ENCODE measurements around the gene TFCP2L1. TPM values are rescaled to one million over a fixed set of nuclear protein-coding genes. Genes with fewer than 3 reads are reported as not detected.

Gene TFCP2L1
- total RNA-seq, 4 donors from 2014 or later, result 0.20 to 0.63 (median 0.41) TPM

DNA sequence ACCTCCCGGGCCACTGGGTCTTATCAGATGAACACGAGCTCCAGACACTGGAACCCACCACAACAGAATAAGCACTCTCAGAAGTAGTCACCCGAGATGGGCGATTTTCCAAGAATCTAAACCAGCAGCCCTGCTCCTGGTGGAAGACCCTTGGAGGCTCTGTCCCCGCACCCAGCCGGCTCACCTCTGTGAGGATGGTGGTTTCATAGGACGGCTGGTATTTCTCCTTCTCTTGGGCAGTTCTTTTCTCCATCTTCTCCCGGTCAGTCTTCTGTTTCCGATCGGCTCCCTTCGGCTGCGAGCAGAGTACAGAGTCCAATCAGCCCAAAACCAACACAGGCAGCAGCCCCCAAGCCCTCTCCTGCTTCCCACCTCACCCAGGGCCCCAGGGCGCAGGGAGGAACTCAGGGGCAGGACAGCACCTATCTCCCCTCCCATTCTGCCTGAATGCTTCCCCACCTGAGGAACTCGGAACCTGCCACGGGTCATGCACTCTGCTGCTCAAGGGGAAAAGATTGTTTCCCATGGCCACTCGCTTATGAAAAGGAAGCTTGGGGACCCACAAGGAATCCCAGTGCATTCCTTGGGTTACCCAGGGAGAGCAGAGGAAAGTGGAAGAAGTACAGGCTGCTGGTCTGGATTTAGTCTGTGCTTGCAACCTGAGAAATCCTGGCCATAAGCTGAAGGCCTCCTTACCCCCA, 42.7 kb downstream of the TFCP2L1 start:
- Histone ChIP-seq H3K4me1 (no peaks in the 10 kb centered on the region), H3K9me3 (no peaks in the 10 kb centered on the region), H3K27ac (no peak overlapping the region), H3K4me3 (no peak overlapping the region), H3K27me3 (no peaks in the 10 kb centered on the region), H3K36me3 (no peaks in the 10 kb centered on the region)
- 83 to 87% methylated on average over 16 of the region's 16 CpGs for WGBS, 2 donors
- DNase-seq (ENCODE audit: low spot score in 2 of 2), result no peak
- TF ChIP-seq POLR2A (IDR thresholded peaks at IDR 0.05), result no peak
- no peak for TF ChIP-seq EP300 (IDR thresholded peaks at IDR 0.05)
- TF ChIP-seq, protein P1, sequence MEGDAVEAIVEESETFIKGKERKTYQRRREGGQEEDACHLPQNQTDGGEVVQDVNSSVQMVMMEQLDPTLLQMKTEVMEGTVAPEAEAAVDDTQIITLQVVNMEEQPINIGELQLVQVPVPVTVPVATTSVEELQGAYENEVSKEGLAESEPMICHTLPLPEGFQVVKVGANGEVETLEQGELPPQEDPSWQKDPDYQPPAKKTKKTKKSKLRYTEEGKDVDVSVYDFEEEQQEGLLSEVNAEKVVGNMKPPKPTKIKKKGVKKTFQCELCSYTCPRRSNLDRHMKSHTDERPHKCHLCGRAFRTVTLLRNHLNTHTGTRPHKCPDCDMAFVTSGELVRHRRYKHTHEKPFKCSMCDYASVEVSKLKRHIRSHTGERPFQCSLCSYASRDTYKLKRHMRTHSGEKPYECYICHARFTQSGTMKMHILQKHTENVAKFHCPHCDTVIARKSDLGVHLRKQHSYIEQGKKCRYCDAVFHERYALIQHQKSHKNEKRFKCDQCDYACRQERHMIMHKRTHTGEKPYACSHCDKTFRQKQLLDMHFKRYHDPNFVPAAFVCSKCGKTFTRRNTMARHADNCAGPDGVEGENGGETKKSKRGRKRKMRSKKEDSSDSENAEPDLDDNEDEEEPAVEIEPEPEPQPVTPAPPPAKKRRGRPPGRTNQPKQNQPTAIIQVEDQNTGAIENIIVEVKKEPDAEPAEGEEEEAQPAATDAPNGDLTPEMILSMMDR (IDR thresholded peaks at IDR 0.05), result no peak

DNA sequence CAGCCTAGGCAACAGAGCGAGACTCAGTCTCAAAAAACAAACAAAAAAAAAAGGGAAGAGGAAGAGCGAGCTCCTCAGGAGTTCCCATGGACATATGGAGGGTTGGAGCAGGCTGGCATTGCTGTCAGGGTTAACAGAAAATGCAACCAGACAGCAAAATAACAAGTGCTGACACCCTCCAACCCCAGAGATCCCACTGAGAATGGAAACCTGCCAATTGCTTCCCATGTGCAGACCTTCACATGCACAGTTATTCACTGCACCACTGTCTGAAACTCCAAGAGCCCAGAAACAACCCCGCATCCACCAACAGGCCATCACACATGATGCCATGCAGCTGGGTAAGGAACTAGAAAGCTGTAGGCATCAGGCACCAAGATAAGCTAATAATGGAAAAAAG, 43.5 kb downstream of the TFCP2L1 start:
- no peak overlapping the region for H3K27ac ChIP-seq

DNA sequence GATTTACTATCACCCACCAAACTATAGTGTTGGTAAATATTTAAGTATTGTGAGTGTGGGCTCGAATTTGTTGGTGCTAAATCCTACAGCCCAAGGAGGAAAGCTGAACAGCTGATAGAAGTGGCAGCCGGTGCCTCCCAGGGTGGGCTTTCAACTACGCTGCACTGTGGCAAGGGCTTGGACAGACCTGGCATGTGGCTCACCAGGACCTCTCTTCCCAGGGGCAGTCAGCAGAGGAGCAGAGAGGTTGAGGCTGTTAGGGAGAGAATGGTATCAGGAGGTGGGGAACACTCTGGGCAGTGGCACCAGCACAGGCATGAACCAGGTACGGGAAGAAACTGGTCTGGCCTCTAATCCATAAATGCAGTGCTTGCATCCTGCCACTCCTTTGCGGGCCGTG, 44.6 kb downstream of the TFCP2L1 start:
- Histone ChIP-seq H3K27ac (no peak overlapping the region), H3K27me3 (no peaks in the 10 kb centered on the region), H3K4me3 (no peak overlapping the region), H3K9me3 (no peaks in the 10 kb centered on the region), H3K4me1 (no peaks in the 10 kb centered on the region), H3K36me3 (no peaks in the 10 kb centered on the region)
- 73 to 77% methylated on average over 6 of the region's 6 CpGs for WGBS, 2 donors
- DNase-seq (ENCODE audit: low spot score in 2 of 2), result no peak
- TF ChIP-seq EP300 (IDR thresholded peaks at IDR 0.05), result no peak
- TF ChIP-seq, protein P1 (IDR thresholded peaks at IDR 0.05), result no peak
- TF ChIP-seq POLR2A (IDR thresholded peaks at IDR 0.05), result no peak

More for the DNA sequence above, 43.5 kb downstream of the TFCP2L1 start:
- Histone ChIP-seq H3K4me1 (no peaks in the 10 kb centered on the region), H3K9me3 (no peaks in the 10 kb centered on the region), H3K4me3 (no peak overlapping the region), H3K27me3 (no peaks in the 10 kb centered on the region), H3K36me3 (no peaks in the 10 kb centered on the region)
- no peak for DNase-seq (ENCODE audit: low spot score in 2 of 2)
- TF ChIP-seq EP300 (IDR thresholded peaks at IDR 0.05), result no peak
- TF ChIP-seq, protein P1 (IDR thresholded peaks at IDR 0.05), result no peak
- no peak for TF ChIP-seq POLR2A (IDR thresholded peaks at IDR 0.05)
- 74 to 93% methylated on average over 3 of the region's 3 CpGs for WGBS, 2 donors

DNA sequence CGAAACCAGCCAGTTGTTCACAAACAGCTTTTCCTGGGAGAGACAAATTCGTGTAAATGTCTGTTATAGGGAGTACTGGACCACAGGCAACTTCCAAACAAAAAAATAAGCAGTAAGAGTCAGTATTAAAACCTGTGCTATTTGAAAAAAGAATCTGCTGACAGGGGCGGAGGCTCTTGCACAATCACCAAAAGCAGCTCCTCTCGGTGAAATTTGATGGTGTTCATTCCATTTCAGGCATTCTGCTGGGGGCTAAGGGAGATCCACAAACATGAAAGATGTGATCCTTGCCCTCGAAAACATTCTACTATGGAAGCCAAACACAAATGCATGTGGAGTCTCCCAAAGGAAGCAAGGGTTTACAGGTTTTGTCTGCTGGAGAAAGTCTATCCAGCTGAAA, 45.0 kb downstream of the TFCP2L1 start:
- no peak overlapping the region for H3K27ac ChIP-seq
- no peaks in the 10 kb centered on the region for H3K9me3 ChIP-seq
- no peaks in the 10 kb centered on the region for H3K27me3 ChIP-seq
- H3K36me3 ChIP-seq, result no peaks in the 10 kb centered on the region
- WGBS, 2 donors, result 61 to 64% methylated on average over 5 of the region's 5 CpGs
- no peaks in the 10 kb centered on the region for H3K4me1 ChIP-seq
- TF ChIP-seq, protein P1 (IDR thresholded peaks at IDR 0.05), result no peak
- TF ChIP-seq POLR2A (IDR thresholded peaks at IDR 0.05) (no peak), EP300 (IDR thresholded peaks at IDR 0.05) (no peak)
- no peak overlapping the region for H3K4me3 ChIP-seq
- DNase-seq (ENCODE audit: low spot score in 2 of 2), result no peak

DNA sequence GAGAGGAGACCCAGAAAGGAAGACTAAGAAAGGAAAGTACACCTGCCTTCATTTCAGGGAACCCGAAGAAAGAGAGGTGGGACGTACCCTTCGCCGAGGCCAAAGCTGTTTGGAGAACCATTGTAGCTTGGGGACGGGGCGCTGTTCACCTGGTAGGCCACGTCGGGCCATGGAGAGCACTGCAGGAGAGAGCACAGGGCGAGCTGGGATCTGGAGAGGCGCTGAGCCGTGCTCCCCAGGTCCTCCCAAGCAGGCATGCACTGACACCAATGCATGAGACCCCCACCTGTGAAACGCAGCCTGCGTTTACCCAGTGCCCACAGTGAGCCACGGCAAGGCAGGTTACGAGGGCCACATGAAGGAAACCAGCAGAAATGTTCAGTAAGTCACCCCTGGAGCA, 45.5 kb downstream of the TFCP2L1 start:
- no peak for TF ChIP-seq EP300 (IDR thresholded peaks at IDR 0.05)
- TF ChIP-seq POLR2A (IDR thresholded peaks at IDR 0.05), result no peak
- TF ChIP-seq, protein P1 (IDR thresholded peaks at IDR 0.05), result no peak
- Histone ChIP-seq H3K9me3 (no peaks in the 10 kb centered on the region), H3K36me3 (no peaks in the 10 kb centered on the region), H3K4me1 (no peaks in the 10 kb centered on the region), H3K4me3 (no peak overlapping the region), H3K27ac (no peak overlapping the region), H3K27me3 (no peaks in the 10 kb centered on the region)
- no peak for DNase-seq (ENCODE audit: low spot score in 2 of 2)
- WGBS, 2 donors, result 88 to 90% methylated on average over 15 of the region's 15 CpGs
